ENCODE data around the gene CACNB4. TPM values are rescaled to one million over a fixed set of nuclear protein-coding genes. Genes with fewer than 3 reads are reported as not detected.

The CACNB4 gene
- total and polyA plus RNA-seq, 2 of the 4 experiments (the other 2 are of a cell fraction): 0.12 to 0.36 TPM

DNA sequence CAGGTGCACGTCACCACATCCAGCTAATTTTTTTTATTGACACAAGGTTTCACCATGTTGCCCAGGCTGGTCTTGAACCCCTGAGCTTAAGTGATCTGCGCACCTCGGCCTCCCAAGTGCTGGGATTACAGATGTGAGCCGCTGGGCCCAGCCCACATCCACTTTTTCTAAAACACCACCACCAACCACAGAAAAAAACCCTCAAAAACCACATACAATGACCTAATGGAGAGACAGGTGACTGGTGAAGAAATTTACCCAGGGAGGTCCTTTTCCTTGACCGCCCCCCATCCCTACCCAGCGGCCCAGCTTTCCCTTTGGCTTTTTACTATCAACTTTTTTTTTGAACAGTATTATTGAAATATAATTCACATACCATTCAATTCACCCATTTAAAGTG is 47.9 kb downstream of the CACNB4 start:
- dilution Hi-C loops (cut with HindIII; ENCODE audit: low sequenced_read_pairs, unreplicated experiment) (no loop called here), intact Hi-C loops (cut with micrococcal nuclease) (no loop called here), in situ Hi-C loops (cut with MboI; ENCODE audit: low sequenced_read_pairs) (no loop called here)
- Histone ChIP-seq H3K18ac (ENCODE audit: low read depth, low read length) (no peak overlapping the region), H2AFZ (replicated peaks; ENCODE audit: low read length, poor library complexity) (no peak overlapping the region), H3K4me3 (ENCODE audit: insufficient read depth, low read depth, low read length) (no peak overlapping the region), H4K91ac (ENCODE audit: insufficient read depth, low read depth, low read length) (no peak overlapping the region), H4K20me1 (ENCODE audit: insufficient read depth, low read length) (no peaks in the 10 kb centered on the region), H2BK20ac (ENCODE audit: low read depth, low read length) (no peak overlapping the region), H2AK9ac (replicated peaks; ENCODE audit: low read depth, low read length, poor library complexity) (no peak overlapping the region), H3K4me2 (ENCODE audit: low read depth, low read length) (no peak overlapping the region), H3K23ac (ENCODE audit: low read depth, low read length) (no peak overlapping the region), H3K4ac (ENCODE audit: low read depth, low read length) (no peak overlapping the region), H3K14ac (replicated peaks; ENCODE audit: low read depth, low read length) (no peak overlapping the region), H3K27me3 (ENCODE audit: control insufficient read depth, insufficient read depth, low read length) (peaks cover 29% of the 10 kb centered on the region), H3K9me3 (ENCODE audit: control insufficient read depth, insufficient read depth, low read length) (no peaks in the 10 kb centered on the region), H4K8ac (ENCODE audit: low read depth in 2 of 2, low read length in 2 of 2) (no peak overlapping the region), H2AK5ac (ENCODE audit: low read depth, low read length) (no peak overlapping the region), H3K9ac (ENCODE audit: low read depth, low read length) (no peak overlapping the region), H2BK5ac (ENCODE audit: low read depth, low read length, poor library complexity, severe bottlenecking) (no peak overlapping the region), H3K4me1 (ENCODE audit: control insufficient read depth, insufficient read depth, low read length) (no peaks in the 10 kb centered on the region), H3K79me1 (ENCODE audit: low read depth in 1 of 2, low read length in 2 of 2) (no peaks in the 10 kb centered on the region), H4K5ac (ENCODE audit: low read depth, low read length) (no peak overlapping the region), H3K27ac (ENCODE audit: insufficient read depth, low read length) (no peak overlapping the region), H2BK15ac (ENCODE audit: low read depth, low read length) (no peak overlapping the region), H3K56ac (ENCODE audit: extremely low read depth, insufficient read depth, low read length) (no peak overlapping the region), H3K9me1 (ENCODE audit: insufficient read depth, low read length) (no peaks in the 10 kb centered on the region), H3K36me3 (ENCODE audit: control insufficient read depth, insufficient read depth, low read length) (no peaks in the 10 kb centered on the region), H2BK120ac (ENCODE audit: low read depth, low read length) (no peak overlapping the region)
- TF ChIP-seq POLR2A (IDR thresholded peaks at IDR 0.05; ENCODE audit: low read depth, low read length): no peak
- TF ChIP-seq CHD1 (IDR thresholded peaks at IDR 0.05; ENCODE audit: low read depth, low read length): no peak
- TF ChIP-seq SMC3 (IDR thresholded peaks at IDR 0.05; ENCODE audit: low read depth, low read length): no peak
- TF ChIP-seq, protein P1, sequence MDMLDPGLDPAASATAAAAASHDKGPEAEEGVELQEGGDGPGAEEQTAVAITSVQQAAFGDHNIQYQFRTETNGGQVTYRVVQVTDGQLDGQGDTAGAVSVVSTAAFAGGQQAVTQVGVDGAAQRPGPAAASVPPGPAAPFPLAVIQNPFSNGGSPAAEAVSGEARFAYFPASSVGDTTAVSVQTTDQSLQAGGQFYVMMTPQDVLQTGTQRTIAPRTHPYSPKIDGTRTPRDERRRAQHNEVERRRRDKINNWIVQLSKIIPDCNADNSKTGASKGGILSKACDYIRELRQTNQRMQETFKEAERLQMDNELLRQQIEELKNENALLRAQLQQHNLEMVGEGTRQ (IDR thresholded peaks at IDR 0.05; ENCODE audit: low read depth, low read length): no peak
- TF ChIP-seq NFE2L2 (IDR thresholded peaks at IDR 0.05; ENCODE audit: low read depth, low read length): no peak
- no peak for TF ChIP-seq RFX5 (IDR thresholded peaks at IDR 0.05; ENCODE audit: low read depth, low read length)
- TF ChIP-seq MAFK (IDR thresholded peaks at IDR 0.05; ENCODE audit: low read depth, low read length): no peak
- TF ChIP-seq RCOR1 (IDR thresholded peaks at IDR 0.05; ENCODE audit: insufficient replicate concordance, low read length): no peak
- TF ChIP-seq, protein P2, sequence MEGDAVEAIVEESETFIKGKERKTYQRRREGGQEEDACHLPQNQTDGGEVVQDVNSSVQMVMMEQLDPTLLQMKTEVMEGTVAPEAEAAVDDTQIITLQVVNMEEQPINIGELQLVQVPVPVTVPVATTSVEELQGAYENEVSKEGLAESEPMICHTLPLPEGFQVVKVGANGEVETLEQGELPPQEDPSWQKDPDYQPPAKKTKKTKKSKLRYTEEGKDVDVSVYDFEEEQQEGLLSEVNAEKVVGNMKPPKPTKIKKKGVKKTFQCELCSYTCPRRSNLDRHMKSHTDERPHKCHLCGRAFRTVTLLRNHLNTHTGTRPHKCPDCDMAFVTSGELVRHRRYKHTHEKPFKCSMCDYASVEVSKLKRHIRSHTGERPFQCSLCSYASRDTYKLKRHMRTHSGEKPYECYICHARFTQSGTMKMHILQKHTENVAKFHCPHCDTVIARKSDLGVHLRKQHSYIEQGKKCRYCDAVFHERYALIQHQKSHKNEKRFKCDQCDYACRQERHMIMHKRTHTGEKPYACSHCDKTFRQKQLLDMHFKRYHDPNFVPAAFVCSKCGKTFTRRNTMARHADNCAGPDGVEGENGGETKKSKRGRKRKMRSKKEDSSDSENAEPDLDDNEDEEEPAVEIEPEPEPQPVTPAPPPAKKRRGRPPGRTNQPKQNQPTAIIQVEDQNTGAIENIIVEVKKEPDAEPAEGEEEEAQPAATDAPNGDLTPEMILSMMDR (conservative IDR thresholded peaks at IDR 0.05; ENCODE audit: low read depth, low read length): no peak
- TF ChIP-seq BHLHE40 (IDR thresholded peaks at IDR 0.05; ENCODE audit: low read depth, low read length): no peak
- no peak for TF ChIP-seq CEBPB (IDR thresholded peaks at IDR 0.05; ENCODE audit: low read depth, low read length)
- TF ChIP-seq, protein P3, sequence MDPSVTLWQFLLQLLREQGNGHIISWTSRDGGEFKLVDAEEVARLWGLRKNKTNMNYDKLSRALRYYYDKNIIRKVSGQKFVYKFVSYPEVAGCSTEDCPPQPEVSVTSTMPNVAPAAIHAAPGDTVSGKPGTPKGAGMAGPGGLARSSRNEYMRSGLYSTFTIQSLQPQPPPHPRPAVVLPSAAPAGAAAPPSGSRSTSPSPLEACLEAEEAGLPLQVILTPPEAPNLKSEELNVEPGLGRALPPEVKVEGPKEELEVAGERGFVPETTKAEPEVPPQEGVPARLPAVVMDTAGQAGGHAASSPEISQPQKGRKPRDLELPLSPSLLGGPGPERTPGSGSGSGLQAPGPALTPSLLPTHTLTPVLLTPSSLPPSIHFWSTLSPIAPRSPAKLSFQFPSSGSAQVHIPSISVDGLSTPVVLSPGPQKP (IDR thresholded peaks at IDR 0.05; ENCODE audit: borderline replicate concordance, low read depth, low read length): no peak
- no peak for TF ChIP-seq MXI1 (IDR thresholded peaks at IDR 0.05; ENCODE audit: borderline replicate concordance, low read depth, low read length)
- 100% methylated on average over 1 of the region's 6 CpGs; no CpG with 5 or more reads in 1 of the 2 experiments for WGBS, 2 experiments (ENCODE audit: extremely low coverage in 2 of 2, insufficient read length in 1 of 2)
- DNase-seq (no peak), ATAC-seq (ENCODE audit: low read depth) (no peak)
- ChIA-PET POLR2A (ENCODE audit: unreplicated experiment) (no interaction called here), CTCF (no interaction called here)
- BruUV-seq (replicated peaks): no TSS peak
